Anterior cingulate cortex (tissue), 58 donors: Measurements from ENCODE around the gene SLC2A1.

Experiments
- DNase-seq, 58 donors: peaks; one replicate each; lab custom pipeline; 2025; lab: John Stamatoyannopoulos, UW

SLC2A1 gene

DNA sequence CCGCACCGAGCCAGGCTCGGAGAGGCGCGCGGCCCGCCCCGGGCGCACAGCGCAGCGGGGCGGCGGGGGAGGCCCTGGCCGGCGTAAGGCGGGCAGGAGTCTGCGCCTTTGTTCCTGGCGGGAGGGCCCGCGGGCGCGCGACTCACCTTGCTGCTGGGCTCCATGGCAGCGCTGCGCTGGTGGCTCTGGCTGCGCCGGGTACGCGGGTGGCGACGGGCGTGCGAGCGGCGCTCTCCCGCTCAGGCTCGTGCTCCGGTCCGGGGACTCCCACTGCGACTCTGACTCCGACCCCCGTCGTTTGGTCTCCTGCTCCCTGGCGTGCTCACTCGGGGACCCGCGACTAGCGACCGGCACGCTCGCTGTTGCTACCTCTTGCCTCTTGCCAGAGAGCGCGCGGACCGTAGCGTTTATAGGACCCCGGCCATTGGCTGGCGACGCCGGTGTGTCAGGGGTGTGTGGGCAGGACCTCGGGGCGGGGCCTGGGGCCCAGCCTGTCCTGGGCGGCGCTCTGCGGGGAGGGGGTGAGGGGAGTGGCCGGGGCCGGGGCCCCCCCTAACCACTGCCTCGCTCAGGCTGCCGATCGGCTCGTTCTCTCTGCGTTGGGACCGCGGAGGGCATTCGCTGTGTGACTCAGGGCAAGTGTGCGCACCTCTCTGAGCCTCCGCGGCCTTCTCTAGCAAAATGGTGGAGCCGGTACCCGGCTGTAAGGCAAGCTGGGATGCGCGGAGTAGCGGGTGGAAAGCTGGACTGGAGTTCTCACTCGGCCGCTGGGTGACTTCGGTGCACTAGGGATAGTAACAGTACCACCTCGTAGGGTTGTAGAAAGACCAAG is at the start of gene SLC2A1:
SLC2A1 (minus strand) TSS at position 381 of the 832 bp plus-strand sequence; CDS start at position 164, 217 bp downstream.
- DNase-seq = peak; percentile 61 to 98 (median 94)

DNA sequence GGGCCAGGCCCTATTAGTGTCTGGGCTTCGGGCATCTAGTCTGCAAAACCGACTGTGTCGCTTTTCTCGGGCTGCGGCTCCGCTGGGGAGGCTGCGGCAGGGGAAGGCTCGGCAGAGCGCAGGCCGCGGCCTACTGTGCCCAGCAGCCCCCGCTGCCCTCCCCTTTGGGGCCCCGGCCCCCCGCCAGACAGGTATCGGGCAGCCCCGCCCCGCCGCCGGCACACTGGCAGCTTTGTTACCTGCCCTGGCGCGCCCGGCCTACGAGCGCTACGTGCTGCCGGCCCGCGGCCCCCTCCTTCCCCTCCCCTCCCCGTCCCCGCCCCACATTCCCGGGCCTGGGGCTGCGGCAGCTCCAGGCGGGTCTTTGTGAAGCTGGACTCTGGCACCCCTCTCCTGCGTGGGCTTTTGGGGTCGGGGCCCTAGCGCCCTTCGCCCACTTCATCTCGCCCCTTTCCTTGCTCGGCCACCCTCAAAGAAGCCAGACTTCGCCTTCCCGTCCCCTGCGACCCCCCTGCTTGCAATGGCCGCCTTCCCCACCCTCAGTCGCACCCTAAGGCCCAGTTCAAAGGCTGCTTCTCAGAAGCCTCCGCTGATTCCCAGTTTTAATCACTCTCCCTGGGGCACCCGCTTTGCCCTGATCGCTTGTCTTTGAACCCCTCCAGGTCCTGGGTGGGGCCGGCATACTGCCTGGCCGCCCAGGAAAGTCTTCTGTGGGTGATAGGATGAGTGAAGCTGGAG is 48.9 kb upstream of the SLC2A1 start:
- no peak for DNase-seq

DNA sequence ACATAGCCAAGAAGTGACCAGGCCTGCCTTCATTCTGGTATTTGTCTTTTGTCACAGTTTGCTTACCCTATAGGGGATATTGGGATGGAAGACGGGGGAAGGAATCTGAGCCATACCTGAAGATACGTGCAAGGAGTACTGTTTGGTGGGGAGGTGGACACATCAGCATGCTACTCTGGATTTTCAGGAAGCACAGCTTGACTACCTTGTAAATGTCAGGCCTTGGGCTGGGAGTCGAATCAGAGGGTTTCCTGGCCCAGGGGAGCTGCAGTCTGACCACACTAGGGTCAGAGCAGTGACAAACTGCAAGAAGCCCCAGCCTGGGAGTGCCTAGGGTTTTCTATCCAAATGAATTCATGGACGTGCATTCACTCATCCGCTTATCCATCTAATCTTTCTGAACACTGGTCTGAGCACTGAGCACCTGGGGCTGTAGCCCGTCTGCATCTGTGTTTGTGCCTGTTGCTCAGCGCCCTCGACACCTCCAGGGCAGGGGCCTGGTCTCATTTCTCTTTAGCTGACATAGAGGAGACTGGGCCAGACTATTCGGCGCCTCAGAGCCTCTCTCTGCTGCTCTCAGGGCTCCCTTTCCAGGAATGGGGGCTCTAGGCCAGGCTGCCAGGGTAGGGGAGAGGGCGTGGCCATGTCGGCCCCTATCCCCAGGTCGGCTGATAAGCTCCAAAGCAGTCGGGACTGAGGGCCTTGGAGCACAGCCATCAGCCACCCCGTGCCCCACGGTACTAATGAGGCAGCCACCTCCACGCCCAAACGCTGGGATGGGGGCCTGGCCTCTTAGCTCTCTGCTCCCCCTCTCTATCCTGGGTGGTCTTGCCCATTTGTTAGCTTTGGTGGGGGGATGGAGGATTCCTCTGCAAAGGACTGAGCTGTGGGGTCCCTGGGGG is 47.0 kb upstream of the SLC2A1 start:
- no peak for DNase-seq

- DNase-seq = no peak
Measured at GRCh38 chr1:43004587-43005459, 46.2 kb upstream of the SLC2A1 start.

DNA sequence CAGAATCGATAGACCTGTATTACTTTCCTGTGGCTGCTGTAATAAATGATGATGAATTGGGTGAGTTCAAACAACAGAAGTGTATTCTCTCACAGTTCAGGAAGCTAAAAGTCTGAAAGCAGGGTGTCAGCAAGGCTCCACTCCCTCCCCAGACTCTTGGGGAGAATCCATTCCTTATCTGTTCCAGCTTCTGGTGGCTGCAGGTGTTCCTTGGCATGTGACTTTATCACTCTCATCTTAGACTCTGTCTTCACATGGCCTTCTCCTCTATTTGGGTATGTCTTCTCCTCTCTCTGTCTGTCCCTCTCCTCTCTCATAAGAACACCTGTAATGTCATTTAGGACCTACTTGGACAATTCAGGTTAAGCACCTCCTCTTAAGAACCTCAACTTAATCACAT is 44.1 kb upstream of the SLC2A1 start:
- DNase-seq = no peak

GRCh38 chr1:43002116-43002515 is 43.4 kb upstream of the SLC2A1 start:
- DNase-seq = no peak

GRCh38 chr1:43001434-43001833 is 42.8 kb upstream of the SLC2A1 start:
- DNase-seq = no peak

DNA sequence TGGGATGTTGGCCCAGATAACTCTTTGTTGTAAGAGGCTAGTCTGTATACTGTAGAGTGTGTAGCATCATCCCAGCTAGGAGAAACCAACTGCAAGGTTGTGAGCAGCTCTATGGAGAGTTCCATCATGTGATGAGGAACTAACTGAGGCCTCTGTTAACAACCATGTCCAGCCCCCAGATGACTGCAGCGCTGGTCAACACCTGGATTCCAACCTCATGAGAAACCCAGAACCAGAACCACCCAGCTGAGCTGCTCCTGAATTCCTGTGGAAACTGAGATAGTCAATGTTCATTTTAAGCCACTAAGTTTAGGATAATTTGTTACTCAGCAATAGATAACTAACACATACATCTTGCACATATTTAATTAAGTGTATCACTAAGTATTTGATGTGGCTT is 41.6 kb upstream of the SLC2A1 start:
- DNase-seq = no peak

GRCh38 chr1:42999308-42999707 is 40.6 kb upstream of the SLC2A1 start:
- no peak for DNase-seq

- DNase-seq = no peak
Measured at GRCh38 chr1:42998386-42998785, 39.7 kb upstream of the SLC2A1 start.

- no peak for DNase-seq
Measured at GRCh38 chr1:42996384-42996970, 37.8 kb upstream of the SLC2A1 start.

DNA sequence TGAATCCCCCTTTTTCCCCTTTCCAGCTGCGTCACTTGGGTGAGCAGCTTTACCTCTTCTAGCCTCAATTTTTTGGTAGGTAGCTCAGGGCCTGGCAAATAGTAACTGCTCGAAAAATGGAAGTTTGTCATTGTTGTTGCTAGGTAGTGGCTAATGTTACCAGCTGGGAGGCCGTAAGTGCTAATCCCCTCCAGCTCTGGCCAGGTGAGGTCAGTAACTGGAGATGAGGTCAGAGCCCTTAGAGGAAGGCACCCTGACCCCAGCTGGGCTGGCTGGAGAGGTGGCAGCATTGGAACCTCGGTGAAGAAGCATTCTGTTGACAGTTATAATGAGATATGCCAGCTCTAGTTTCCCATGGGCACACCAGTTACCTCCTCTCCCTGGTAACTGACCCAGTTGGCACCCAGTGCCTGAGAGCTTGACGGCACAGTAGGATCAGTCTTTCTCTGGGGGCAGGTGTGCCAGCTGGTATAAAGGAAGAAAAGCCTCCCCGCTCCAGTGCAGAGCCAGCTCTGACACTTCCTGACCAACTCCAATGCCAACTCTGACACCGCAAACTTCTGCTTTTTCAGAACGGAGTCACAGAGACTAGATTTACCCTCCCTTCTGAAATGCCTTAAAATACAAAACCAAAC is 35.0 kb upstream of the SLC2A1 start:
- DNase-seq = peak in 2 of 58 donors; percentile 1 to 8

GRCh38 chr1:42992054-42992571 is 33.4 kb upstream of the SLC2A1 start:
- DNase-seq = no peak

DNA sequence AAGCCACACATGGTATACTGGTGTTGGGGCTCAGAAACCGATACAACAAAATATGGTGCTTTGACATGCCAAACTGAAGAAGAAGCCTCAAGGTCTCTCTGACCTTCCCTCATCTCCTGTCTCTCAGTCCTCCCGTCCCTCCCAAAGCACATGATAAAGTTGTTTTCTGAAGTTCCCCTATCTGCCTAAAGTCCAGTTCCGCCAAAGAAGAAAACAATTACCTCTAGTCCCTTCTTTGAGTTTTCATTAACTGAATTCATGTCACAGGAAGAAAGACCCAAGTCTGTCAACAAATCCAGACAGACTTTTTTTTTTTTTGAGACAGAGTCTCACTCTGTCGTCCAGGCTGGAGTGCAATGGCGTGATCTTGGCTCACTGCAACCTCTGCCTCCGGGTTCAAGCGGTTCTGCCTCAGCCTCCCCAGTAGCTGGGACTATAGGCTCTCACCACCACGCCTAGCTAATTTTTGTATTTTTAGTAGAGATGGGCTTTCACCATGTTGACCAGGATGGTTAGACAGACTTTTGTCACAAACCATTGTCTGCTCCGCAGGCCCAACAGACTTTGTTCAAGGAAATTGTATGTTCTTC is 32.2 kb upstream of the SLC2A1 start:
- DNase-seq = no peak

DNA sequence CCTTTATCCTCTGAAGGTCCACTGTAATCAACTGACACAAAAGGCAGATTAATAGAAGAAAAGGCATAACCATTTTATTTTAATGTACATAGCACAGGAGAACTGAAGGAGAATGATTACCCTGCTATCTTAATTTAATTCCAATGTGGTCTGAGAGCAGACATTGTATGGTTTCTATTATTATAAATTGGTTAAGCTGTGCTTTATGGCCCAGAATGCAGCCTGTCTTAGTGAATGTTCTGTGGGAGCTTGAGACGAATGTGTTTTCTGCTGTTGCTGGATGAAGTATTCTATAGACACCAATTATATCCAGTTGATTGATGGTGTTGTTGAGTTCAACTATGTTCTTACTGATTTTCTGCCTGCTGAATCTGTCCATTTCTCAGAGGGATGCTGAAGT is 25.0 kb upstream of the SLC2A1 start:
- DNase-seq = no peak

- DNase-seq = peak in 1 of 58 donors; percentile 7
Measured at GRCh38 chr1:42983253-42983652, 24.6 kb upstream of the SLC2A1 start.

GRCh38 chr1:42982641-42983040 is 24.0 kb upstream of the SLC2A1 start:
- no peak for DNase-seq

GRCh38 chr1:42981871-42982270 is 23.2 kb upstream of the SLC2A1 start:
- DNase-seq = no peak
